ENCODE results near the gene A2ML1.

Gene A2ML1

DNA sequence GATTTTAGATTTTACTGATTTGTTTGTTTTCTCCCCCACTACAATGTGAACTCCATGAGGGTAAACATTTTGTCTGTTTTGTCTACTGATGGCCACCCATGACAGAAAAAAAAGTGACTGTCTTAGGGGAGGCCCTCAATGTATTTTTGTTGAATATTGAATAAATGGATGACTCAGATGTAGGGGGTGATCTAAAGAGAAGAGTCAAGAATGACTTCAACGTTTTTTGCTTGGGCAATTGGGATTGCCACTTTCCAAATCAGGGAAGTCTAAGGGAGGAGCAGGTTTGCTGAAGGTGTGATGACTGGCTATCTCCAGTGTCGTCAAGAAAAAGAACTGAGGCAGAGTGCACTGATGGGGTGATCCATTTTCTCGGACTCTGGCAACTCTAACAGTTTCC is 81.2 kb downstream of the A2ML1 start:
- TF ChIP-seq CTCF (IDR thresholded peaks at IDR 0.05; ENCODE audit: insufficient read depth, low read length, poor library complexity, severe bottlenecking), result no peak
- H3K27me3 ChIP-seq (replicated peaks; ENCODE audit: control insufficient read depth, insufficient read depth, low read length), result no peaks in the 10 kb centered on the region
- no peaks in the 10 kb centered on the region for H3K36me3 ChIP-seq (ENCODE audit: control insufficient read depth, insufficient read depth, low read length)
- H3K4me3 ChIP-seq (replicated peaks; ENCODE audit: low read depth, low read length), result no peak overlapping the region
- DNase-seq (ENCODE audit: extremely low read depth, insufficient read length), result no peak

DNA sequence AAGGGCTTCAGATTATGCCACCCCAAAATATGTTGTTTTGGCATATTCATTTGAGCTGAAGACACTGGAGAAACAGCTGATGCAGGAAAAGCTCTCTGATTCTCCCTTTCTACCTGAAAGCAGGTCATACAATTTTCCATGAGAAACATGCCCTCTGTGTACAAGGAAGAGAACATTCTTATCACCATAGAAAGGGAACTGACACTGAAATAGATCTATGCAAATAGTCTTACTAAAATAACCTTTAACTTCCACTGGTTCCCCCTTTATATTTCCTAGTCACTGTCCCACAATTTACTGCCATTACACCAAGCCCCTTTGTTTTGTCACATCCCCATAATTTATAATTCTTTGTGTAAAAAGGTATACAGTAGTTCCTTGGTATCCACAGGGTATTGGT is 82.2 kb downstream of the A2ML1 start:
- Histone ChIP-seq H3K27me3 (replicated peaks; ENCODE audit: control insufficient read depth, insufficient read depth, low read length) (no peaks in the 10 kb centered on the region), H3K4me3 (replicated peaks; ENCODE audit: low read depth, low read length) (no peak overlapping the region), H3K36me3 (ENCODE audit: control insufficient read depth, insufficient read depth, low read length) (no peaks in the 10 kb centered on the region)
- DNase-seq (ENCODE audit: extremely low read depth, insufficient read length), result no peak
- no peak for TF ChIP-seq CTCF (IDR thresholded peaks at IDR 0.05; ENCODE audit: insufficient read depth, low read length, poor library complexity, severe bottlenecking)

GRCh38 chr12:8905546-8905945 is 83.1 kb downstream of the A2ML1 start:
- no peak for DNase-seq (ENCODE audit: extremely low read depth, insufficient read length)
- H3K27me3 ChIP-seq (replicated peaks; ENCODE audit: control insufficient read depth, insufficient read depth, low read length), result no peaks in the 10 kb centered on the region

GRCh38 chr12:8906266-8907180 is 84.1 kb downstream of the A2ML1 start:
- Histone ChIP-seq H3K27me3 (replicated peaks; ENCODE audit: control insufficient read depth, insufficient read depth, low read length) (no peaks in the 10 kb centered on the region), H3K4me3 (replicated peaks; ENCODE audit: low read depth, low read length) (no peak overlapping the region), H3K36me3 (ENCODE audit: control insufficient read depth, insufficient read depth, low read length) (no peaks in the 10 kb centered on the region)
- no peak for DNase-seq (ENCODE audit: extremely low read depth, insufficient read length)
- TF ChIP-seq CTCF (IDR thresholded peaks at IDR 0.05; ENCODE audit: insufficient read depth, low read length, poor library complexity, severe bottlenecking), result no peak

More at GRCh38 chr12:8905546-8905945, 83.1 kb downstream of the A2ML1 start:
- no peak for TF ChIP-seq CTCF (IDR thresholded peaks at IDR 0.05; ENCODE audit: insufficient read depth, low read length, poor library complexity, severe bottlenecking)
- no peak overlapping the region for H3K4me3 ChIP-seq (replicated peaks; ENCODE audit: low read depth, low read length)
- H3K36me3 ChIP-seq (ENCODE audit: control insufficient read depth, insufficient read depth, low read length), result no peaks in the 10 kb centered on the region

DNA sequence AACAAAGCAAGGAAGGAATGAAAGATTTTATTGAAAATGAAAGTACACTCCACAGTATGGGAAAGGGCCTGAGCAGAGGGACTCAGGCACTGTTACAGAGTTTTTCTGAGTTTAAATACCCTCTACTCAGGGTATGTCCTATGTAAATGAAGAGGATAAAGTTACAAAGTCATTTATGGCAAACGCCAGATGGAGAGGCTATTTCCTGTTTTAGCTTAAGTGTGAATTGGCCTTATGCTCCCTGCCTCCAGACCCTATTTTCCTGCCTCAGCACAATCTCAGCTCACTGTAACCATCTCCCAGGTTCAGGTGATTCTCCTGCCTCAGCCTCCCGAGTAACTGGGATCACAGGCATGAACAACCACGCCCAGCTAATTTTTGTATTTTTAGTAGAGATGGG is 85.1 kb downstream of the A2ML1 start:
- Histone ChIP-seq H3K27me3 (replicated peaks; ENCODE audit: control insufficient read depth, insufficient read depth, low read length) (no peaks in the 10 kb centered on the region), H3K36me3 (ENCODE audit: control insufficient read depth, insufficient read depth, low read length) (no peaks in the 10 kb centered on the region), H3K4me3 (replicated peaks; ENCODE audit: low read depth, low read length) (no peak overlapping the region)
- no peak for DNase-seq (ENCODE audit: extremely low read depth, insufficient read length)
- no peak for TF ChIP-seq CTCF (IDR thresholded peaks at IDR 0.05; ENCODE audit: insufficient read depth, low read length, poor library complexity, severe bottlenecking)
